Mesenchymal stem cell (in vitro differentiated cells and primary cell): ENCODE data around the gene SUMO3.
A peak's percentile ranks its signal among the peaks of the same experiment; 100 is the strongest.

Experiments
- DNase-seq: peaks from one replicate; pipeline ENCODE4 v3.0.0-alpha.2; 2013
- H2AFZ ChIP-seq: one replicate; pipeline ENCODE4 v1.6.1; 2013; ENCODE audit warnings: low read depth, mild to moderate bottlenecking, control low read depth, inconsistent platforms, low read length, moderate library complexity
- H2AK5ac ChIP-seq: 2 replicates; pipeline ENCODE4 v1.6.1; 2013; ENCODE audit warnings: low read length, moderate library complexity, mild to moderate bottlenecking, inconsistent platforms; ENCODE audit not compliant: severe bottlenecking
- H2BK120ac ChIP-seq: one replicate; pipeline ENCODE4 v1.6.1; 2013; ENCODE audit warnings: low read depth, mild to moderate bottlenecking, inconsistent platforms, low read length, moderate library complexity
- H2BK12ac ChIP-seq, 2 experiments: one replicate each; pipeline ENCODE4 v1.6.1; 2013; ENCODE audit warnings: inconsistent platforms in 2 of 2, low read length in 2 of 2, mild to moderate bottlenecking in 2 of 2, moderate library complexity in 2 of 2, control low read depth in 1 of 2
- H2BK15ac ChIP-seq: one replicate; pipeline ENCODE4 v1.6.1; 2013; ENCODE audit warnings: mild to moderate bottlenecking, low read depth, inconsistent platforms; ENCODE audit not compliant: poor library complexity, severe bottlenecking
- H2BK5ac ChIP-seq: 2 replicates; pipeline ENCODE4 v1.6.1; 2013; ENCODE audit warnings: low read depth, mild to moderate bottlenecking, low read length, control low read depth, inconsistent platforms; ENCODE audit not compliant: poor library complexity, severe bottlenecking
- H3K14ac ChIP-seq, 2 experiments: one replicate each; pipeline ENCODE4 v1.6.1; 2013; ENCODE audit warnings: inconsistent platforms in 2 of 2, low read length in 2 of 2, control low read depth in 1 of 2, mild to moderate bottlenecking in 1 of 2, moderate library complexity in 1 of 2
- H3K18ac ChIP-seq, 2 experiments: one replicate each; pipeline ENCODE4 v1.6.1; 2013; ENCODE audit warnings: inconsistent platforms in 2 of 2, low read length in 2 of 2, control low read depth in 1 of 2, low read depth in 1 of 2, mild to moderate bottlenecking in 1 of 2
- H3K23ac ChIP-seq, 2 experiments: one replicate each; pipeline ENCODE4 v1.6.1; 2013; ENCODE audit warnings: inconsistent platforms in 2 of 2, low read length in 2 of 2, mild to moderate bottlenecking in 2 of 2, moderate library complexity in 2 of 2, control low read depth in 1 of 2
- H3K27ac ChIP-seq: 2 replicates; pipeline ENCODE4 v1.5.1; 2013; ENCODE audit warnings: mild to moderate bottlenecking, moderate library complexity, low read length, control low read depth, inconsistent platforms; ENCODE audit not compliant: poor library complexity, severe bottlenecking
- H3K27me3 ChIP-seq, 2 experiments: 2 replicates each; pipeline versions ENCODE4 v1.6.1 to v1.7.0; 2013; ENCODE audit warnings: low read length in 2 of 2, mild to moderate bottlenecking in 2 of 2, moderate library complexity in 2 of 2, control low read depth in 1 of 2, inconsistent platforms in 1 of 2; ENCODE audit not compliant: control insufficient read depth in 1 of 2, insufficient read depth in 1 of 2
- H3K36me3 ChIP-seq, 2 experiments: 2 replicates each; pipeline versions ENCODE4 v1.6.1 to v1.7.0; 2013; ENCODE audit warnings: low read length in 2 of 2, control low read depth in 1 of 2, inconsistent platforms in 1 of 2, low read depth in 1 of 2, mild to moderate bottlenecking in 1 of 2; ENCODE audit not compliant: insufficient read depth in 2 of 2, control insufficient read depth in 1 of 2
- H3K4ac ChIP-seq, 2 experiments: one replicate each; pipeline ENCODE4 v1.6.1; 2013; ENCODE audit warnings: inconsistent platforms in 2 of 2, low read length in 2 of 2, mild to moderate bottlenecking in 2 of 2, moderate library complexity in 2 of 2, control low read depth in 1 of 2, low read depth in 1 of 2
- H3K4me1 ChIP-seq: 2 replicates; pipeline ENCODE4 v1.6.1; 2013; ENCODE audit warnings: low read depth, low read length, control low read depth; ENCODE audit not compliant: control insufficient read depth, insufficient read depth
- H3K4me2 ChIP-seq: 2 replicates; pipeline ENCODE4 v1.6.1; 2013; ENCODE audit warnings: low read length, mild to moderate bottlenecking, inconsistent platforms; ENCODE audit not compliant: poor library complexity, severe bottlenecking
- H3K4me3 ChIP-seq, 2 experiments: 2 replicates each; pipeline versions ENCODE4 v1.5.1 to v1.7.0; 2013; ENCODE audit warnings: low read length in 2 of 2, mild to moderate bottlenecking in 2 of 2, control low read depth in 1 of 2, low read depth in 1 of 2; ENCODE audit not compliant: insufficient read depth in 1 of 2
- H3K79me1 ChIP-seq: replicated peaks from 2 replicates; pipeline ENCODE4 v1.6.1; 2013; ENCODE audit warnings: mild to moderate bottlenecking, control low read depth, low read length, inconsistent platforms; ENCODE audit not compliant: poor library complexity, severe bottlenecking
- H3K9ac ChIP-seq: 2 replicates; pipeline ENCODE4 v1.7.0; 2013; ENCODE audit warnings: mild to moderate bottlenecking, low read length, moderate library complexity
- H3K9me3 ChIP-seq: 2 replicates; pipeline ENCODE4 v1.7.0; 2013; ENCODE audit warnings: mild to moderate bottlenecking, low read length; ENCODE audit not compliant: control insufficient read depth
- H4K8ac ChIP-seq: one replicate; pipeline ENCODE4 v1.6.1; 2013; ENCODE audit warnings: inconsistent platforms, mild to moderate bottlenecking, low read length, moderate library complexity
- H4K91ac ChIP-seq: one replicate; pipeline ENCODE4 v1.6.1; 2013; ENCODE audit warnings: mild to moderate bottlenecking, low read length, inconsistent platforms
- WGBS: methylation state at CpG from one replicate; pipeline ENCODE4 v1.1.7; 2013; ENCODE audit warnings: mixed read lengths; 5-methylcytosine and 5-hydroxymethylcytosine counted together

The SUMO3 gene

GRCh38 chr21:44805859-44806258 lies 12.0 kb downstream of the SUMO3 start:
- Histone ChIP-seq H2BK15ac (no peak overlapping the region), H2AK5ac (no peak overlapping the region), H4K8ac (no peak overlapping the region), H3K27ac (no peak overlapping the region), H3K79me1 (peaks cover 52% of the 10 kb centered on the region), H3K36me3 (peaks cover 53 to 78% of the 10 kb centered on the region in 2 experiments), H4K91ac (no peak overlapping the region), H3K18ac (no peak overlapping the region), H3K14ac (no peak overlapping the region), H2AFZ (no peak overlapping the region), H3K9ac (no peak overlapping the region), H3K4me1 (peaks cover 7% of the 10 kb centered on the region), H2BK12ac (no peak overlapping the region), H3K4me2 (no peak overlapping the region), H2BK120ac (no peak overlapping the region), H2BK5ac (no peak overlapping the region), H3K9me3 (no peaks in the 10 kb centered on the region), H3K4me3 (no peak overlapping the region), H3K23ac (no peak overlapping the region), H3K4ac (no peak overlapping the region), H3K27me3 (no peaks in the 10 kb centered on the region)
- DNase-seq, result no peak
- 98% methylated on average over 4 of the region's 4 CpGs for WGBS

DNA sequence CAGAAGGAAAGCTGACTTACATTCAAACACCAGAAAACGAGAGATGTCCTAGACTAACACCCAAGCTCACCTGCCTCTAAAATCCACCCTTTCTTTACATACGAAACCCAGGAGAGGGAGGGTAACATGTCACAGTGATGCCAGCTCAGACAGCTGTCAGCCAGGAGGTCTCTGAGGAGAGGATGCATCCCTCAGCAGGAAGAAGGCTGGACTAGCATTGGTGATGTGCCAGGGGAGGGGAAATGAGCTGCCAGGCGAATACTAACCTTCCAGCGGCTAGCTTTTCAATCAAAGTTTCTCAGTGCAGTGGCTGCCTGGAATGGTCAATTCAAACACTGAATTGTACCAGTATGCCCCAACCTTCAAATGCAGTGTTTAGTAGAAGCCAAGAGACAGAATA lies 12.6 kb downstream of the SUMO3 start:
- no peak overlapping the region for H3K23ac ChIP-seq
- H3K9me3 ChIP-seq, result no peaks in the 10 kb centered on the region
- no peaks in the 10 kb centered on the region for H3K27me3 ChIP-seq
- H2AFZ ChIP-seq, result no peak overlapping the region
- no peak overlapping the region for H3K27ac ChIP-seq
- H2BK15ac ChIP-seq, result no peak overlapping the region
- H3K4ac ChIP-seq, result no peak overlapping the region
- no peak overlapping the region for H3K14ac ChIP-seq
- H3K4me3 ChIP-seq, result no peak overlapping the region
- H3K36me3 ChIP-seq, result peaks cover 47 to 72% of the 10 kb centered on the region in 2 experiments
- no peak overlapping the region for H2BK120ac ChIP-seq
- no peak for DNase-seq
- WGBS, result 100% methylated on average over 2 of the region's 4 CpGs
- H3K18ac ChIP-seq, result no peak overlapping the region
- peaks cover 7% of the 10 kb centered on the region for H3K4me1 ChIP-seq
- no peak overlapping the region for H2BK12ac ChIP-seq
- peaks cover 46% of the 10 kb centered on the region for H3K79me1 ChIP-seq
- H2AK5ac ChIP-seq, result no peak overlapping the region
- H3K9ac ChIP-seq, result no peak overlapping the region
- no peak overlapping the region for H2BK5ac ChIP-seq
- no peak overlapping the region for H4K8ac ChIP-seq
- H4K91ac ChIP-seq, result no peak overlapping the region
- H3K4me2 ChIP-seq, result no peak overlapping the region

GRCh38 chr21:44804762-44805161 lies 13.1 kb downstream of the SUMO3 start:
- 99% methylated on average over 6 of the region's 6 CpGs for WGBS
- Histone ChIP-seq H3K27ac (no peak overlapping the region), H3K79me1 (peaks cover 41% of the 10 kb centered on the region), H3K4me1 (peaks cover 7% of the 10 kb centered on the region), H3K4ac (no peak overlapping the region), H3K4me3 (no peak overlapping the region), H4K8ac (peak overlapping the region; percentile 4), H2BK12ac (no peak overlapping the region), H3K23ac (no peak overlapping the region), H2BK120ac (no peak overlapping the region), H3K14ac (no peak overlapping the region), H4K91ac (no peak overlapping the region), H3K18ac (no peak overlapping the region), H3K9me3 (no peaks in the 10 kb centered on the region), H2BK5ac (no peak overlapping the region), H2AK5ac (no peak overlapping the region), H2BK15ac (no peak overlapping the region), H2AFZ (no peak overlapping the region), H3K36me3 (peaks cover 42 to 67% of the 10 kb centered on the region in 2 experiments), H3K27me3 (no peaks in the 10 kb centered on the region), H3K9ac (no peak overlapping the region), H3K4me2 (no peak overlapping the region)
- DNase-seq, result no peak

- Histone ChIP-seq H3K4ac (no peak overlapping the region), H4K91ac (no peak overlapping the region), H2AK5ac (no peak overlapping the region), H3K9me3 (no peaks in the 10 kb centered on the region), H4K8ac (no peak overlapping the region), H3K27me3 (no peaks in the 10 kb centered on the region), H2BK15ac (no peak overlapping the region), H3K36me3 (peaks cover 34 to 63% of the 10 kb centered on the region in 2 experiments), H2AFZ (no peak overlapping the region), H3K9ac (no peak overlapping the region), H3K4me2 (no peak overlapping the region), H2BK5ac (no peak overlapping the region), H3K79me1 (peaks cover 38% of the 10 kb centered on the region), H3K4me1 (peaks cover 7% of the 10 kb centered on the region), H3K23ac (no peak overlapping the region), H3K27ac (no peak overlapping the region), H3K4me3 (no peak overlapping the region), H3K14ac (no peak overlapping the region), H2BK120ac (no peak overlapping the region), H2BK12ac (no peak overlapping the region), H3K18ac (no peak overlapping the region)
- no peak for DNase-seq
- 93% methylated on average over 3 of the region's 3 CpGs for WGBS
Measured at GRCh38 chr21:44803651-44804050, 14.2 kb downstream of the SUMO3 start.
